Neural cell (in vitro differentiated cells): ENCODE data around the gene POLR1A. TPM values are rescaled to one million over a fixed set of nuclear protein-coding genes. Genes with fewer than 3 reads are reported as not detected.

Experiments
- H2AFZ ChIP-seq: fragments of 200-600, 300-800 bp; sonication (generic), shearing (Covaris generic); 2 replicates; pipeline ENCODE4 v1.6.0; 2014; ENCODE audit warnings: low read depth, mild to moderate bottlenecking, antibody characterized with exemption, low read length, moderate library complexity
- H3F3A ChIP-seq: fragments of 200-600 bp; shearing (Covaris generic); 2 replicates; pipeline ENCODE4 v1.6.1; 2016; ENCODE audit warnings: mild to moderate bottlenecking, moderate library complexity, mixed read lengths, antibody characterized with exemption, low read length; ENCODE audit not compliant: insufficient read depth, poor library complexity, severe bottlenecking
- H3K27ac ChIP-seq: fragments of 200-600, 300-800 bp; sonication (generic), shearing (Covaris generic); 2 replicates; pipeline ENCODE4 v1.5.1; 2014; ENCODE audit warnings: mild to moderate bottlenecking, low read length, moderate library complexity
- H3K27me3 ChIP-seq: fragments of 300-800, 200-600 bp; sonication (generic), shearing (Covaris generic); 2 replicates; pipeline ENCODE4 v1.6.0; 2014; ENCODE audit warnings: mild to moderate bottlenecking, low read depth, low read length, moderate library complexity; ENCODE audit not compliant: insufficient read depth
- H3K36me3 ChIP-seq: fragments of 300-800, 200-600 bp; sonication (generic), shearing (Covaris generic); 2 replicates; pipeline ENCODE4 v1.5.1; 2014; ENCODE audit warnings: mild to moderate bottlenecking, antibody characterized with exemption, low read length, moderate library complexity; ENCODE audit not compliant: insufficient read depth
- H3K4me2 ChIP-seq: fragments of 300-800, 200-600 bp; sonication (generic), shearing (Covaris generic); 2 replicates; pipeline ENCODE4 v1.6.0; 2014; ENCODE audit warnings: mild to moderate bottlenecking, low read length
- H3K4me3 ChIP-seq: fragments of 300-800, 200-600 bp; sonication (generic), shearing (Covaris generic); 2 replicates; pipeline ENCODE4 v1.5.1; 2014; ENCODE audit warnings: mild to moderate bottlenecking, low read length, moderate library complexity
- H3K79me2 ChIP-seq: fragments of 200-600 bp; shearing (Covaris generic); replicated peaks from 2 replicates; pipeline ENCODE4 v1.6.0; 2014; ENCODE audit warnings: mild to moderate bottlenecking, low read length, moderate library complexity; ENCODE audit not compliant: insufficient read depth
- H3K9ac ChIP-seq: fragments of 300-800, 200-600 bp; sonication (generic), shearing (Covaris generic); 2 replicates; pipeline ENCODE4 v1.6.1; 2016; ENCODE audit warnings: mild to moderate bottlenecking, low read length, mixed read lengths
- H3K9me2 ChIP-seq: fragments of 200-600 bp; shearing (Covaris generic); 2 replicates; pipeline ENCODE4 v1.6.1; 2016; ENCODE audit warnings: mild to moderate bottlenecking, low read length, mixed read lengths; ENCODE audit not compliant: insufficient read depth
- H3K9me3 ChIP-seq: fragments of 200-600, 300-800 bp; sonication (generic), shearing (Covaris generic); 2 replicates; pipeline ENCODE4 v1.6.1; 2016; ENCODE audit warnings: mild to moderate bottlenecking, mixed run types, low read length, moderate library complexity, mixed read lengths
- H4K20me1 ChIP-seq: fragments of 200-600 bp; shearing (Covaris generic); 2 replicates; pipeline ENCODE4 v1.6.1; 2016; ENCODE audit warnings: mild to moderate bottlenecking, mixed run types; ENCODE audit not compliant: insufficient read depth
- EP300 ChIP-seq: fragments of 450-650 bp; conservative IDR thresholded peaks from 2 replicates; pipeline ENCODE4 v1.6.1; 2014; ENCODE audit warnings: antibody characterized with exemption, mild to moderate bottlenecking, moderate library complexity; ENCODE audit not compliant: poor library complexity, severe bottlenecking
- EZH2 ChIP-seq: fragments of 200-600, 300-800 bp; shearing (Covaris generic), sonication (generic); IDR thresholded peaks from 2 replicates; pipeline ENCODE4 v1.6.1; 2014; ENCODE audit warnings: antibody characterized with exemption, low read length, borderline replicate concordance, mild to moderate bottlenecking; ENCODE audit not compliant: insufficient read depth, poor library complexity, severe bottlenecking
- MXI1 ChIP-seq: fragments of 450-650 bp; conservative IDR thresholded peaks from 2 replicates; pipeline ENCODE4 v1.6.1; 2014; ENCODE audit warnings: antibody characterized with exemption, mild to moderate bottlenecking; ENCODE audit not compliant: poor library complexity, severe bottlenecking
- POLR2AphosphoS5 ChIP-seq: IDR thresholded peaks from 2 replicates; pipeline ENCODE4 v1.6.1; 2012
- RAD21 ChIP-seq: fragments of 450-650 bp; conservative IDR thresholded peaks from 2 replicates; pipeline ENCODE4 v1.6.1; 2014; ENCODE audit warnings: antibody characterized with exemption, mild to moderate bottlenecking, moderate library complexity
- SMC3 ChIP-seq: fragments of 450-650 bp; conservative IDR thresholded peaks from 2 replicates; pipeline ENCODE4 v1.6.1; 2014; ENCODE audit warnings: antibody characterized with exemption, mild to moderate bottlenecking, moderate library complexity; ENCODE audit not compliant: poor library complexity
- TAF1 ChIP-seq: IDR thresholded peaks from 2 replicates; pipeline ENCODE4 v1.6.1; 2012; ENCODE audit warnings: low read depth
- polyA plus RNA-seq: library from polyadenylated mRNA; depleted of rRNA; stranded (reverse); fragments of >200 nt; gene quantifications from 2 replicates; pipeline ENCODE4 v1.2.3, GENCODE V29; 2014
- TF ChIP-seq, protein P1 (sequence below): fragments of 450-650 bp; IDR thresholded peaks from 2 replicates; pipeline ENCODE4 v1.5.1; 2014; ENCODE audit warnings: antibody characterized with exemption, mild to moderate bottlenecking, moderate library complexity; ENCODE audit not compliant: poor library complexity, severe bottlenecking
- TF ChIP-seq, protein P2 (sequence below): IDR thresholded peaks from 2 replicates; pipeline ENCODE4 v1.6.1; 2012; ENCODE audit warnings: borderline replicate concordance

The POLR1A gene
- polyA plus RNA-seq, 1 donor from 2014 or later, result 5.4 TPM

DNA sequence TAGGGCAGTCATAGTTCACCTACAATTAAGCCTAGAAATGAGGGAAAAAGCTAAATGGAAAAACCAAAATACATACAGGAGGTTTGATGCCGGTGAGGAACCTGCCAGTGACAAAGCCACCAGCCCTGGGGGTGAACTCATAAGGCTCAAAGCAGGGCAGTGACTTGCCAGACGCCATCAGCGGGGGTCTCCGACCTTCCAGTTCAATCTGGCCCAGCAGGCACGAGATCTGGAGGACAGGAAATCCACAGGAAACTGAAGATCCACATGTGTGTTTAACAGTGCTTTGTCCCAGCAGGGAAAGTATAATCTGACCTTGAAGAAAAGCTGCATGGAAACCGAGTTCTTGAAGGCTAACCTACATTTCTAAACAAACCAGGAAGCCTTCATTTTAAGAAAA is 60.1 kb downstream of the POLR1A start:
- Histone ChIP-seq H3K27ac (no peak overlapping the region), H2AFZ (no peak overlapping the region), H3K9me3 (no peaks in the 10 kb centered on the region), H3F3A (no peaks in the 10 kb centered on the region), H3K9me2 (no peaks in the 10 kb centered on the region), H3K4me2 (no peak overlapping the region), H3K9ac (no peak overlapping the region), H3K36me3 (no peaks in the 10 kb centered on the region), H4K20me1 (no peaks in the 10 kb centered on the region), H3K4me3 (no peak overlapping the region), H3K79me2 (no peaks in the 10 kb centered on the region), H3K27me3 (no peaks in the 10 kb centered on the region)
- TF ChIP-seq SMC3 (no peak), RAD21 (no peak), EP300 (no peak), MXI1 (no peak), TAF1 (no peak), EZH2 (no peak), POLR2AphosphoS5 (no peak)
- TF ChIP-seq, protein P1, sequence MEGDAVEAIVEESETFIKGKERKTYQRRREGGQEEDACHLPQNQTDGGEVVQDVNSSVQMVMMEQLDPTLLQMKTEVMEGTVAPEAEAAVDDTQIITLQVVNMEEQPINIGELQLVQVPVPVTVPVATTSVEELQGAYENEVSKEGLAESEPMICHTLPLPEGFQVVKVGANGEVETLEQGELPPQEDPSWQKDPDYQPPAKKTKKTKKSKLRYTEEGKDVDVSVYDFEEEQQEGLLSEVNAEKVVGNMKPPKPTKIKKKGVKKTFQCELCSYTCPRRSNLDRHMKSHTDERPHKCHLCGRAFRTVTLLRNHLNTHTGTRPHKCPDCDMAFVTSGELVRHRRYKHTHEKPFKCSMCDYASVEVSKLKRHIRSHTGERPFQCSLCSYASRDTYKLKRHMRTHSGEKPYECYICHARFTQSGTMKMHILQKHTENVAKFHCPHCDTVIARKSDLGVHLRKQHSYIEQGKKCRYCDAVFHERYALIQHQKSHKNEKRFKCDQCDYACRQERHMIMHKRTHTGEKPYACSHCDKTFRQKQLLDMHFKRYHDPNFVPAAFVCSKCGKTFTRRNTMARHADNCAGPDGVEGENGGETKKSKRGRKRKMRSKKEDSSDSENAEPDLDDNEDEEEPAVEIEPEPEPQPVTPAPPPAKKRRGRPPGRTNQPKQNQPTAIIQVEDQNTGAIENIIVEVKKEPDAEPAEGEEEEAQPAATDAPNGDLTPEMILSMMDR, result no peak
- TF ChIP-seq, protein P2, sequence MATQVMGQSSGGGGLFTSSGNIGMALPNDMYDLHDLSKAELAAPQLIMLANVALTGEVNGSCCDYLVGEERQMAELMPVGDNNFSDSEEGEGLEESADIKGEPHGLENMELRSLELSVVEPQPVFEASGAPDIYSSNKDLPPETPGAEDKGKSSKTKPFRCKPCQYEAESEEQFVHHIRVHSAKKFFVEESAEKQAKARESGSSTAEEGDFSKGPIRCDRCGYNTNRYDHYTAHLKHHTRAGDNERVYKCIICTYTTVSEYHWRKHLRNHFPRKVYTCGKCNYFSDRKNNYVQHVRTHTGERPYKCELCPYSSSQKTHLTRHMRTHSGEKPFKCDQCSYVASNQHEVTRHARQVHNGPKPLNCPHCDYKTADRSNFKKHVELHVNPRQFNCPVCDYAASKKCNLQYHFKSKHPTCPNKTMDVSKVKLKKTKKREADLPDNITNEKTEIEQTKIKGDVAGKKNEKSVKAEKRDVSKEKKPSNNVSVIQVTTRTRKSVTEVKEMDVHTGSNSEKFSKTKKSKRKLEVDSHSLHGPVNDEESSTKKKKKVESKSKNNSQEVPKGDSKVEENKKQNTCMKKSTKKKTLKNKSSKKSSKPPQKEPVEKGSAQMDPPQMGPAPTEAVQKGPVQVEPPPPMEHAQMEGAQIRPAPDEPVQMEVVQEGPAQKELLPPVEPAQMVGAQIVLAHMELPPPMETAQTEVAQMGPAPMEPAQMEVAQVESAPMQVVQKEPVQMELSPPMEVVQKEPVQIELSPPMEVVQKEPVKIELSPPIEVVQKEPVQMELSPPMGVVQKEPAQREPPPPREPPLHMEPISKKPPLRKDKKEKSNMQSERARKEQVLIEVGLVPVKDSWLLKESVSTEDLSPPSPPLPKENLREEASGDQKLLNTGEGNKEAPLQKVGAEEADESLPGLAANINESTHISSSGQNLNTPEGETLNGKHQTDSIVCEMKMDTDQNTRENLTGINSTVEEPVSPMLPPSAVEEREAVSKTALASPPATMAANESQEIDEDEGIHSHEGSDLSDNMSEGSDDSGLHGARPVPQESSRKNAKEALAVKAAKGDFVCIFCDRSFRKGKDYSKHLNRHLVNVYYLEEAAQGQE, result no peak

DNA sequence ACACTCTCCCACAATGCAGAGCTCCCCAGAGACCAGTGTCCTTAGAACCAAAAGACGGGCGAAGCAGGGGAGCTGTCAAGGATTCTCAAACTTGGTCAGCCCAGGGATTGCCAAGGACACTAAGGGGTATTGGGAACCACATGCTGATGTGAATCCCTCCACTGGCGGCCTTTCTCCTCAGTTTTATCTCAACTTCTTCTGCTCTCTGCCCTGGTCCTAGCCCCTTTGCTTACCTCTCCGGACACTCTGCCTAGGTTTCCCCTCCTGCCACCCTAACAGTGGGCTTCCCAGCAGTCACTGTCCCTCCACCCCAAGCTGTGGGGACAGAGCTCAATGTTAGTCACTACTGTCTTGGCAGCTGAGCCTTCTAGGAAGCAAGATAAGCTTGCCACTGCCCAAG is 61.1 kb downstream of the POLR1A start:
- Histone ChIP-seq H3K27me3 (no peaks in the 10 kb centered on the region), H3K4me3 (no peak overlapping the region), H3K9me2 (no peaks in the 10 kb centered on the region), H3K9me3 (no peaks in the 10 kb centered on the region), H3K4me2 (no peak overlapping the region), H3K79me2 (no peaks in the 10 kb centered on the region), H3K36me3 (no peaks in the 10 kb centered on the region), H2AFZ (no peak overlapping the region), H3K9ac (no peak overlapping the region), H3F3A (no peaks in the 10 kb centered on the region), H4K20me1 (no peaks in the 10 kb centered on the region), H3K27ac (no peak overlapping the region)
- TF ChIP-seq TAF1, result no peak
- no peak for TF ChIP-seq SMC3
- no peak for TF ChIP-seq EZH2
- TF ChIP-seq MXI1, result no peak

DNA sequence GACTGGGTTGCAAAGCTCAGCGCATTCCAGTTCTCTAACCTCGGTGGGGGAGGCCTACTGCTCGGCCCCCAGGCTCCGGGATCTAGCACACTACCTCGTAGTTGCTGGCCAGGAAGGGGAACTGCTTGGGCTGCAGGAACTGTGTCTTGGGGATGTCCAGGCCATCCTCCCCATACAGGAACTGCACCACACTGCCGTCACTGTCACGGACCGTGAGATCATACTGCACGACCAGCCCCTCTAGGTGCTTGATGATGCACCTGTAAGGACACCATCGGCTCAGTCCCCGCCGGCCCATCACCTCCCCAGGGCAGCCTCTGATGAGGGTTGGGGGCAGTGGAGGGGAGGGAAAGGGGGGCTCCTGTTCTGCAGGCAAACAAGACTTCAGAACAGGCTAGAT is 61.6 kb downstream of the POLR1A start:
- H3K4me2 ChIP-seq, result no peak overlapping the region
- H2AFZ ChIP-seq, result no peak overlapping the region
- no peak for TF ChIP-seq SMC3
- no peak for TF ChIP-seq POLR2AphosphoS5
- TF ChIP-seq, protein P1, result no peak
- no peak for TF ChIP-seq EZH2
- TF ChIP-seq TAF1, result no peak
- TF ChIP-seq, protein P2, result no peak
- no peak for TF ChIP-seq RAD21
- TF ChIP-seq MXI1, result no peak
- H3K4me3 ChIP-seq, result no peak overlapping the region
- H3K79me2 ChIP-seq, result no peaks in the 10 kb centered on the region
- no peaks in the 10 kb centered on the region for H3K27me3 ChIP-seq
- no peaks in the 10 kb centered on the region for H4K20me1 ChIP-seq
- no peaks in the 10 kb centered on the region for H3F3A ChIP-seq
- H3K9ac ChIP-seq, result no peak overlapping the region
- no peaks in the 10 kb centered on the region for H3K9me2 ChIP-seq
- H3K36me3 ChIP-seq, result no peaks in the 10 kb centered on the region
- no peak overlapping the region for H3K27ac ChIP-seq
- H3K9me3 ChIP-seq, result no peaks in the 10 kb centered on the region
